Fibroblast of gingiva (primary cell): Measurements from ENCODE around the gene TSSK6.

Experiments
- DNase-seq: peaks from one replicate; pipeline ENCODE4 v3.0.0-alpha.2; 2011; ENCODE audit warnings: low read depth

TSSK6 gene

GRCh38 chr19:19514881-19515641 is at the start of gene TSSK6:
Gene TSSK6 (minus strand): TSS chr19:19515548. CDS start chr19:19515427, 121 bp downstream.
- no peak for DNase-seq

- no peak for DNase-seq
Measured at GRCh38 chr19:19563348-19563848, 48.0 kb upstream of the TSSK6 start.

GRCh38 chr19:19562665-19563347 is 47.5 kb upstream of the TSSK6 start:
- DNase-seq = no peak

- DNase-seq = no peak
Measured at GRCh38 chr19:19561946-19562664, 46.8 kb upstream of the TSSK6 start.

- no peak for DNase-seq
Measured at GRCh38 chr19:19559931-19560330, 44.6 kb upstream of the TSSK6 start.

GRCh38 chr19:19558636-19559035 is 43.3 kb upstream of the TSSK6 start:
- DNase-seq = no peak

- no peak for DNase-seq
Measured at GRCh38 chr19:19558055-19558454, 42.7 kb upstream of the TSSK6 start.

GRCh38 chr19:19554074-19555023 is 39.0 kb upstream of the TSSK6 start:
- DNase-seq = no peak

GRCh38 chr19:19553670-19554069 is 38.3 kb upstream of the TSSK6 start:
- no peak for DNase-seq

GRCh38 chr19:19552798-19553197 is 37.5 kb upstream of the TSSK6 start:
- DNase-seq = peak; percentile 41

- peak; percentile 57 for DNase-seq
Measured at GRCh38 chr19:19551853-19552192, 36.5 kb upstream of the TSSK6 start.

GRCh38 chr19:19550972-19551852 is 35.9 kb upstream of the TSSK6 start:
- no peak for DNase-seq

GRCh38 chr19:19550485-19550929 is 35.2 kb upstream of the TSSK6 start:
- no peak for DNase-seq

GRCh38 chr19:19549804-19550464 is 34.6 kb upstream of the TSSK6 start:
- no peak for DNase-seq

- no peak for DNase-seq
Measured at GRCh38 chr19:19548915-19549759, 33.8 kb upstream of the TSSK6 start.

GRCh38 chr19:19547674-19548336 is 32.5 kb upstream of the TSSK6 start:
- DNase-seq = no peak

GRCh38 chr19:19546751-19547162 is 31.4 kb upstream of the TSSK6 start:
- DNase-seq = no peak

GRCh38 chr19:19545707-19546106 is 30.4 kb upstream of the TSSK6 start:
- no peak for DNase-seq
